Measurements from ENCODE around the gene CIZ1. TPM values are rescaled to one million over a fixed set of nuclear protein-coding genes. Genes with fewer than 3 reads are reported as not detected.
"Not testable (repeated sequence)": the region's sequence is repeated elsewhere in the genome, so short reads cannot be mapped to it uniquely, and the experiment has no call there.

The CIZ1 gene
- total RNA-seq, 1 experiment from 2014 or later = 62.7 TPM

GRCh38 chr9:128143525-128144238 lies 47.7 kb downstream of the CIZ1 start:
- H3K9me2 ChIP-seq (replicated peaks; ENCODE audit: insufficient read depth, low read length) = no peaks in the 10 kb centered on the region
- no peak overlapping the region for H2AFZ ChIP-seq (ENCODE audit: low read length)
- H3K4me2 ChIP-seq (ENCODE audit: low read depth, low read length, poor library complexity, severe bottlenecking) = no peak overlapping the region
- H4K20me1 ChIP-seq (ENCODE audit: insufficient read depth, low read depth, low read length) = no peaks in the 10 kb centered on the region
- no peak overlapping the region for H3K27ac ChIP-seq (ENCODE audit: low read length)
- no peaks in the 10 kb centered on the region for H3K4me1 ChIP-seq (ENCODE audit: low read length)
- H3K27me3 ChIP-seq (ENCODE audit: low read length) = no peaks in the 10 kb centered on the region
- H3K4me3 ChIP-seq (ENCODE audit: low read length) = no peak overlapping the region
- H3K9me3 ChIP-seq (ENCODE audit: low read length) = no peaks in the 10 kb centered on the region
- no peaks in the 10 kb centered on the region for H3K79me2 ChIP-seq (ENCODE audit: low read length)
- no peak overlapping the region for H3K9ac ChIP-seq (ENCODE audit: low read length)
- no peak for DNase-seq
- no peaks in the 10 kb centered on the region for H3K36me3 ChIP-seq (ENCODE audit: insufficient read depth, low read length)

DNA sequence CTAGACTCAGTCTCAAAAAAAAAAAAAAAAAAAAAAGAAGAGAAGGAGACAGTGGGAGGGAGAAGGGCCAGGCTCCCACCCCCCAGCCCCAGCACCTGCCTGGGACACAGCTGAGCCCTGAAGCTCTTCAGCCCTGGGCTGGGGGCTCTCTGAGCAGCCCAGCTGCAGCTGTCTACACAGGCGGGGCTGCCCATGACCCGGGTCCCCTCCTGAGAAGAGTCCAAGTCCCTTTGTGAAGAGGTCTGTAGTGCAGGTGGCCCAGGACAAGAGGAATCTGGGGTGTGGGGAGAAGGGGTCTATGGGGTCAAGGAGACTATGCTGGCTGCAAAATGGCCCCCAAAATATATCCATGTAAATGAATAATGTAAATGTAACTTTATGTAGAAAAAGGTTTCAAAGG lies 48.8 kb downstream of the CIZ1 start:
- no peak overlapping the region for H3K4me3 ChIP-seq (ENCODE audit: low read length)
- no peaks in the 10 kb centered on the region for H3K9me2 ChIP-seq (replicated peaks; ENCODE audit: insufficient read depth, low read length)
- no peak overlapping the region for H2AFZ ChIP-seq (ENCODE audit: low read length)
- no peaks in the 10 kb centered on the region for H3K4me1 ChIP-seq (ENCODE audit: low read length)
- no peak for DNase-seq
- no peaks in the 10 kb centered on the region for H3K79me2 ChIP-seq (ENCODE audit: low read length)
- H3K9ac ChIP-seq (ENCODE audit: low read length) = no peak overlapping the region
- H3K36me3 ChIP-seq (ENCODE audit: insufficient read depth, low read length) = no peaks in the 10 kb centered on the region
- no peaks in the 10 kb centered on the region for H4K20me1 ChIP-seq (ENCODE audit: insufficient read depth, low read depth, low read length)
- H3K27ac ChIP-seq (ENCODE audit: low read length) = no peak overlapping the region
- no peaks in the 10 kb centered on the region for H3K27me3 ChIP-seq (ENCODE audit: low read length)
- H3K4me2 ChIP-seq (ENCODE audit: low read depth, low read length, poor library complexity, severe bottlenecking) = no peak overlapping the region
- H3K9me3 ChIP-seq (ENCODE audit: low read length) = no peaks in the 10 kb centered on the region

- H3K79me2 ChIP-seq (ENCODE audit: low read length) = no peaks in the 10 kb centered on the region
- H3K4me3 ChIP-seq (ENCODE audit: low read length) = no peak overlapping the region
- no peak overlapping the region for H2AFZ ChIP-seq (ENCODE audit: low read length)
- H3K9ac ChIP-seq (ENCODE audit: low read length) = no peak overlapping the region
- H3K9me3 ChIP-seq (ENCODE audit: low read length) = no peaks in the 10 kb centered on the region
- H3K27me3 ChIP-seq (ENCODE audit: low read length) = no peaks in the 10 kb centered on the region
- no peaks in the 10 kb centered on the region for H3K9me2 ChIP-seq (replicated peaks; ENCODE audit: insufficient read depth, low read length)
- DNase-seq = no peak
- no peaks in the 10 kb centered on the region for H3K4me1 ChIP-seq (ENCODE audit: low read length)
- no peaks in the 10 kb centered on the region for H3K36me3 ChIP-seq (ENCODE audit: insufficient read depth, low read length)
- H3K4me2 ChIP-seq (ENCODE audit: low read depth, low read length, poor library complexity, severe bottlenecking) = no peak overlapping the region
- no peaks in the 10 kb centered on the region for H4K20me1 ChIP-seq (ENCODE audit: insufficient read depth, low read depth, low read length)
- no peak overlapping the region for H3K27ac ChIP-seq (ENCODE audit: low read length)
Observed at GRCh38 chr9:128142061-128142460, 49.3 kb downstream of the CIZ1 start.

GRCh38 chr9:128141604-128142003 lies 49.8 kb downstream of the CIZ1 start:
- no peaks in the 10 kb centered on the region for H3K9me3 ChIP-seq (ENCODE audit: low read length)
- H3K4me1 ChIP-seq (ENCODE audit: low read length) = no peaks in the 10 kb centered on the region
- no peaks in the 10 kb centered on the region for H3K79me2 ChIP-seq (ENCODE audit: low read length)
- no peaks in the 10 kb centered on the region for H3K27me3 ChIP-seq (ENCODE audit: low read length)
- H4K20me1 ChIP-seq (ENCODE audit: insufficient read depth, low read depth, low read length) = no peaks in the 10 kb centered on the region
- H2AFZ ChIP-seq (ENCODE audit: low read length) = no peak overlapping the region
- H3K36me3 ChIP-seq (ENCODE audit: insufficient read depth, low read length) = no peaks in the 10 kb centered on the region
- no peaks in the 10 kb centered on the region for H3K9me2 ChIP-seq (replicated peaks; ENCODE audit: insufficient read depth, low read length)
- DNase-seq = no peak
- H3K4me2 ChIP-seq (ENCODE audit: low read depth, low read length, poor library complexity, severe bottlenecking) = no peak overlapping the region
- no peak overlapping the region for H3K27ac ChIP-seq (ENCODE audit: low read length)
- H3K4me3 ChIP-seq (ENCODE audit: low read length) = no peak overlapping the region
- H3K9ac ChIP-seq (ENCODE audit: low read length) = no peak overlapping the region

GRCh38 chr9:128139621-128140020 lies 51.8 kb downstream of the CIZ1 start:
- Histone ChIP-seq H3K9ac (ENCODE audit: low read length) (no peak overlapping the region), H4K20me1 (ENCODE audit: insufficient read depth, low read depth, low read length) (no peaks in the 10 kb centered on the region), H2AFZ (ENCODE audit: low read length) (no peak overlapping the region), H3K9me3 (ENCODE audit: low read length) (no peaks in the 10 kb centered on the region), H3K9me2 (replicated peaks; ENCODE audit: insufficient read depth, low read length) (no peaks in the 10 kb centered on the region), H3K79me2 (ENCODE audit: low read length) (no peaks in the 10 kb centered on the region), H3K27me3 (ENCODE audit: low read length) (no peaks in the 10 kb centered on the region), H3K4me3 (ENCODE audit: low read length) (no peak overlapping the region), H3K36me3 (ENCODE audit: insufficient read depth, low read length) (no peaks in the 10 kb centered on the region), H3K4me1 (ENCODE audit: low read length) (no peaks in the 10 kb centered on the region), H3K27ac (ENCODE audit: low read length) (no peak overlapping the region), H3K4me2 (ENCODE audit: low read depth, low read length, poor library complexity, severe bottlenecking) (no peak overlapping the region)
- no peak for DNase-seq

GRCh38 chr9:128138001-128138400 lies 53.4 kb downstream of the CIZ1 start:
- no peak overlapping the region for H3K27ac ChIP-seq (ENCODE audit: low read length)

DNA sequence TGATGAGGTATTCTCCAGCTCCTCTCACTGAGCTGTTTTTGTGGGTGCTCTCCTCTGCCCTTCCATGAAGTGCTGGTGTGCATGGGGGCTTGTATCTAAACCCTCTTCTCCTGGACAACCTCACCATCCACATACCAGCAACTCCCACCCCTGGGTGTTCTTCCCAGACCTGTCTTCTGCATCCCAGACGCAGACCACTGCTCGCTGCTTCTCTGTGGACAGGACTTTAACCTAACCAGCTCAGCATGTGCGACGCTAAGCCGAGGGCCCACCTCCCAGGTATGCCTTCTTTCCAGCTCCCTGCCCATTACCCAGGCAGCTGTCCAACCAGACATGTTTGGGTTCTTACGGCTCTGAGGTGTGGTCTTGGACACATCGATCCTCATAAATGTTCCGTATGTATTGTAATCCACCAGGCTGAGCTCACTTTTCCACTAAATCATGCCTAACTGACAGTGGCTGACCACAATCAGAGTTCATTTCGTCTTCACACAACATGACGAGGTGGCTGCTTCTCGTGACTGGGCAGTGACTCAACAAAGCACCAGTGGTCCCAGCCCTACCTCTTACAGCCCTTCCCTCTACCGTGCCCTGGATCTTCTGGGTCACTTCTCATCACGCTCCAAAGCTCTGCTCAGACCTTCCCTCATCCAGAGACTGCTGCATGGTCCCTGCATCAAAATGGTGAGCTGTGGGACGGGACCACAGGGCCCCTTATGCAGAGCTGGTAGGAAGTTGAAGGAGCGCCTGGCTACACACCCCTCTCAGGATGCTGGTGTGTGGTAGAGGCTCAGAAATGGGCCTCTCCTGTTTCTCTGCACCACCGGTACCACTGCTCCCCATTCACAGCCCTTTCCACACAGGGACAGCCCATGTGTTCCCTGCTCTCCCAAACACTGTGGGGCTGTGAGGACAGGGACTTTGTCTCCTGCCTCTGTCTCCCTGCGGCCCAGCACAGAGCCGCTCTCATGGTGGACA lies 54.3 kb downstream of the CIZ1 start:
- Histone ChIP-seq H3K4me3 (ENCODE audit: low read length) (no peak overlapping the region), H3K36me3 (ENCODE audit: insufficient read depth, low read length) (no peaks in the 10 kb centered on the region), H3K79me2 (ENCODE audit: low read length) (no peaks in the 10 kb centered on the region), H3K9ac (ENCODE audit: low read length) (no peak overlapping the region), H3K27me3 (ENCODE audit: low read length) (no peaks in the 10 kb centered on the region), H4K20me1 (ENCODE audit: insufficient read depth, low read depth, low read length) (no peaks in the 10 kb centered on the region), H3K4me1 (ENCODE audit: low read length) (no peaks in the 10 kb centered on the region), H3K9me2 (replicated peaks; ENCODE audit: insufficient read depth, low read length) (no peaks in the 10 kb centered on the region), H3K27ac (ENCODE audit: low read length) (no peak overlapping the region), H3K9me3 (ENCODE audit: low read length) (no peaks in the 10 kb centered on the region), H2AFZ (ENCODE audit: low read length) (no peak overlapping the region), H3K4me2 (ENCODE audit: low read depth, low read length, poor library complexity, severe bottlenecking) (no peak overlapping the region)
- DNase-seq = no peak

More at GRCh38 chr9:128138001-128138400, 53.4 kb downstream of the CIZ1 start:
- no peaks in the 10 kb centered on the region for H3K9me3 ChIP-seq (ENCODE audit: low read length)
- H3K79me2 ChIP-seq (ENCODE audit: low read length) = no peaks in the 10 kb centered on the region
- no peak overlapping the region for H3K9ac ChIP-seq (ENCODE audit: low read length)
- H4K20me1 ChIP-seq (ENCODE audit: insufficient read depth, low read depth, low read length) = no peaks in the 10 kb centered on the region
- H3K36me3 ChIP-seq (ENCODE audit: insufficient read depth, low read length) = no peaks in the 10 kb centered on the region
- no peak overlapping the region for H3K4me3 ChIP-seq (ENCODE audit: low read length)
- H2AFZ ChIP-seq (ENCODE audit: low read length) = no peak overlapping the region
- no peaks in the 10 kb centered on the region for H3K9me2 ChIP-seq (replicated peaks; ENCODE audit: insufficient read depth, low read length)
- no peak for DNase-seq
- H3K4me2 ChIP-seq (ENCODE audit: low read depth, low read length, poor library complexity, severe bottlenecking) = no peak overlapping the region
- H3K27me3 ChIP-seq (ENCODE audit: low read length) = no peaks in the 10 kb centered on the region
- no peaks in the 10 kb centered on the region for H3K4me1 ChIP-seq (ENCODE audit: low read length)

- not testable (repeated sequence) for H3K9me2 ChIP-seq (replicated peaks; ENCODE audit: insufficient read depth, low read length); H3K9me3 ChIP-seq (ENCODE audit: low read length); H3K79me2 ChIP-seq (ENCODE audit: low read length); H2AFZ ChIP-seq (ENCODE audit: low read length); H3K4me3 ChIP-seq (ENCODE audit: low read length); H3K4me2 ChIP-seq (ENCODE audit: low read depth, low read length, poor library complexity, severe bottlenecking); H4K20me1 ChIP-seq (ENCODE audit: insufficient read depth, low read depth, low read length); H3K27ac ChIP-seq (ENCODE audit: low read length); H3K4me1 ChIP-seq (ENCODE audit: low read length); DNase-seq; H3K36me3 ChIP-seq (ENCODE audit: insufficient read depth, low read length); H3K9ac ChIP-seq (ENCODE audit: low read length); H3K27me3 ChIP-seq (ENCODE audit: low read length)
Observed at GRCh38 chr9:128135561-128135960, 55.8 kb downstream of the CIZ1 start.
